Bone marrow (tissue), 2 donors: Measurements from ENCODE around the gene ARHGAP21.
"Not testable (repeated sequence)": the region's sequence is repeated elsewhere in the genome, so short reads cannot be mapped to it uniquely, and the experiment has no call there.

Experiments
- DNase-seq, 2 donors: peaks; one replicate each; lab custom pipeline; 2025; lab: John Stamatoyannopoulos, UW

ARHGAP21 gene

GRCh38 chr10:24723788-24724380 is at the start of gene ARHGAP21:
Gene ARHGAP21 (minus strand): TSS chr10:24723887. CDS start chr10:24721899, 1,988 bp downstream.
- peak in 1 of 2 donors; percentile 62 for DNase-seq

GRCh38 chr10:24771943-24772694 is 48.4 kb upstream of the ARHGAP21 start:
- no peak for DNase-seq

DNA sequence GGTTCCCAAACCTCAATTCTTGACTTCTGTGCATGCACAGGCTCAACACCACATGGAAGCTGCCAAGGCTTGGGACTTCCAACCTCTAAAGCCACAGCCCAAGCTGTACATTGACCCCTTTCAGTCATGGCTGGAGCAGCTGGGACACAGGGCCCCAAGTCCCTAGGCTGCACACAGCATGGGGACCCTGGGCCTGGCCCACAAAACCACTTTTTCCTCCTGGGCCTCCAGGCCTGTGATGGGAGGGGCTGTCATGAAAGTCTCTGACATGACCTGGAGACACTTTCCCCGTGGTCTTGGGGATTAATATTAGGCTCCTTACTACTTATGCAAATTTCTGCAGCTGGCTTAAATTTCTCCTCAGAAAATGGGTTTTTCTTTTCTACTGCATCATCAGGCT is 41.3 kb upstream of the ARHGAP21 start:
- not testable (repeated sequence) for DNase-seq

DNA sequence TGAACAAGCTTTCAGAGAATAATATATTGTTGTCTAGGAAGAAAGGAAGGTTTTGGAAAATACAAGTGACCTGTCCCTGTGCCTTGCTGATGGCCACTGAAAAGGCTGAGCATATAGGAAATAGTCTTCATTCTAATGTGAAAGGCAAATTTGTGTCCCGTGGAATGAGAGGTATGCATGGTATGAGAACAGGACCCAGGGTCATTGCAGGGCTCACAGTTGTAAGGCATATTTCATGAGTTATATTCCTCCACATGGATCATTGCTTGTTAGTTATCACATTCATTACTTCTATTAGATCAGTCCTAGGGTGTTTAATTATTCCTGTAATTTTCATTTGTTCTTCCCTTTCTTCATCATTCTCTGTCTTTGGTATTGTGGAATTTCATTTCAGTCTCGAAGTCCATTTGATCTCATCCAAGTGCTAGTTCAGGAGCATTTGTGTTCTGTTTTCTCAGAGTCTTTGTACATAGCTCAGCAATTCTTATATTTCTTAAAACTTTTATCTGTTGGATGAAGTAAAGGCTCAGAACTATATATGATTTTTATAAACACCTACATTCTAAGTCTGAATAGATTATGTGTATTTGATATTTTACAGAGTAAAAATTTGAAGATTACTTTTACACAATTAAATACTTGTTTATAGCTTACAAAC is 39.4 kb upstream of the ARHGAP21 start:
- DNase-seq, result no peak

DNA sequence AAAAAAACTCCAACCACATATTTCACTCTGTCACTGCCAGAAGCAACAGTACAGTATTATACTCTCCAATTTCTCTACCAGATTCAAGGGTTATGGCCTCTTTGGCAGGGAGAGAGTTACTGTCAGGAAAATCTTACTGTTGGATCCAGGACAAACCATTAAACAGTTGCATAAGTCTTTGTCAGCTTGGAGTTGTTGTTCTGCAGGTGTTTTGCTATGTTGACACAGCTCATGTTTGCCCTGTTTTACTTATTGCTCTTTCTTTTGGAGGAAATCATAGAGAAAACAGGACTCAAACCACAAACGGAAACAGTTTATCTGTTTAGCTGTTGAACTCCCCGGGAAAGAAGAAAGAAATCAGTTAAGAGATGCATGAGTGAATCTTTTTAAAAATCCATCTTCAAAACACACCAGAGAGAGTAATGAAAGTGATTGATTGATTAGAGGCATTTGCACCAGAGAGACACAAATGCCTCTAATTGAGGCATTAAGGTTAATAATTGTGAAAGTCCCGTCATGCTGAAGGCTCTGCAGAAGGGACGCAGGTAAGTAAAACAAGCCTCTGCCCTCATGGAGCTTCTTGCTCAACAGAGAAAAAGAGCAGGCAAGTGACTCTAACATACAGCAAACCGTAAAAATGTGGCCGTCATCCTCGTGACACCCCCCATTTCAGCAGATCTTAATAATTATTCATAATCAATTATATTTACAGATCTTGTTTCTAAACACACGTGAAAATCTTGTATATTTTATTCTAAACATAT is 38.7 kb upstream of the ARHGAP21 start:
- DNase-seq, result no peak

DNA sequence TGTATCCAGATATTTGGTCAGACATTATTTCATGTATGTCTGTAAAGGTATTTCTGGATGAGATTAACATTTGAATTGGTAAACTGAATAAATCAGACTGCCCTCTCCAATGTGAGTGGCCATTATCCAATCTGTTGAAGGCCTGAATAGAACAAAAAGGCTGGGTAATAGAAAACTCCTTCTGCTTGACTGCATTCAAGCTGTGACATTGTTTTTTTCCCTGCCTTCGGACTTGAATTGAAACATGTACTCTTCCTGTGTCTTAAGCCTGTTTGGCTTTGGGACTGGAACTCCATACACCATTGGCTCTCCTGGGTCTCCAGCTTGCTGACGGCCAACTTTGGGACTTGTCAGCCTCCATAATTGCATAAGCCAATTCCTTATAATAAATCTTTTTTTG is 36.0 kb upstream of the ARHGAP21 start:
- DNase-seq, result no peak

DNA sequence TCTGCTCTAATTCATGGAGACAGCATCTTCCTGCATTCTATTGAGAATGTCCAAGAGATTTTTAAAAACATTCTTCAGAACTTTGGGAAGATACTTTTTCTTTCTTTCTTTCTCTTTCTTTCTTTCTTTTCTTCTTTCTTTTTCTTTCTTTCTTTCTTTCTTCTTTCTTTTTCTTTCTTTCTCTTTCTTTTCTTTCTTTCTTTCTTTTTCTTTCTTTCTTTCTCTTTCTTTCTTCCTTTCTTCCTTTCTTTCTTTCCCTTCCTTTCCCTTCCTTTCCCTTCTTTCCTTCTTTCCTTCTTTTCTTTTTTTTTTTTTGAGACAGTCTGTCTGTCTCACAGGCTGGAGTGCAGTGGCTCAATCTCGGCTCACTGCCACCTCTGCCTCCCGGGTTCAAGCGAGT is 34.6 kb upstream of the ARHGAP21 start:
- not testable (repeated sequence) for DNase-seq

- DNase-seq, result no peak
Measured at GRCh38 chr10:24756283-24756682, 32.6 kb upstream of the ARHGAP21 start.

DNA sequence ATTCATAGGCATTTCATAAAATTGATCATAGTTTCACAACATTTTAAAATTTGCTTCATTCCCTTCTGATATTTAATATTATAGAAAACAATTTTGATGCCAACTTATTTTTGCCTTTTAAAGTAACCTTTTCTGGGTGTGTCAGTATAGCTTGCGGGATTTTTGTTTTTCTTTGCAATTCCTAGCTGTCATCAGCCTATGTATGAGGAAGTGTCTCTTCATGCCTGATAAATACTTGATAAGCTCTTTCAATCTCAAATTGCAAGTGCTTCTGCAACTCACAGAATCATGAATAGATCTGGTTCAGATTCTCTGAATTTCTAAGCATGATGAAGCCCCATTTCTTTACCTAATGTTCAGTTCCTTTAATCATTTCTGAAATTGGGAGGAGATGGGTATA is 28.0 kb upstream of the ARHGAP21 start:
- DNase-seq, result no peak

DNA sequence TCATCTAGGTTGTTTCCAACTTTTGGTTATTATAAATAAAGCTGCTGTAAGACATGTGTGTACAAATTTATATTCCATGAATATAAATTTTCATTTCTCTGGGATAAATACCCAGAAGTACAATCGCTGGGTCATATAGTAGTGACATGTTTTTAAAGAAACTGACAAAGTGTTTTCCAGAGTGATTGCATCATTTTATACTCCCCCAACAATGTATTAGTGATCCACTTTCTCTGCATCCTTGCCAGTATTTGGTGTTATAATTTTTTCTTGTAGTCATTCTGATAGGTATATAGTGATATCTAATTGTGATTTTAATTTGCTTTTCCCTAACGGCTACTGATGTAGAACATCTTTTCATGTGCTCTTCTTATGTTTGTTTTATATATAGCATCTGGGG is 27.0 kb upstream of the ARHGAP21 start:
- no peak for DNase-seq

GRCh38 chr10:24748214-24748613 is 24.5 kb upstream of the ARHGAP21 start:
- DNase-seq, result no peak

- DNase-seq, result peak in 1 of 2 donors; percentile 1
Measured at GRCh38 chr10:24744946-24745345, 21.3 kb upstream of the ARHGAP21 start.

GRCh38 chr10:24740714-24741113 is 17.0 kb upstream of the ARHGAP21 start:
- no peak for DNase-seq

- no peak for DNase-seq
Measured at GRCh38 chr10:24737001-24737400, 13.3 kb upstream of the ARHGAP21 start.

DNA sequence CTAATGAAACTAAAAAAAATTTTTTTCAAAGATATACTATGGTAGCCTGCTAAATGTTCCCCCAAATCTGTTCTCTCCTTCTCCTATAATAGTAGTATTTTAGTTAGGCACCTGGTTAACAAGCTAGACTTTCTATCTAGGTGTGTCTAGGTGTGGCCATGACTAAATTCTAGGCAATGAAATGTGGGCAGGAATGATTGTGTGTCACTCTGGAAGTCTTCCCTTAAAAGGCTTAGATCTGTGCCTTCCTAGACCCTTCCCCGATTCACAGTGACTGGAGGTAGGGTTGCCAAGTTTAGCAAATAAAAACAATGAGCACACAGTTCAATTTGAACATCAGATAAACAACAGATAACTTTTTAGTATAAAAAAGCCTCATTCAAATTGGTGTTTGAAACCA is 8.3 kb upstream of the ARHGAP21 start:
- DNase-seq, result no peak

GRCh38 chr10:24730811-24731210 is 7.1 kb upstream of the ARHGAP21 start:
- no peak for DNase-seq

- DNase-seq, result no peak
Measured at GRCh38 chr10:24727786-24728185, 4.1 kb upstream of the ARHGAP21 start.

DNA sequence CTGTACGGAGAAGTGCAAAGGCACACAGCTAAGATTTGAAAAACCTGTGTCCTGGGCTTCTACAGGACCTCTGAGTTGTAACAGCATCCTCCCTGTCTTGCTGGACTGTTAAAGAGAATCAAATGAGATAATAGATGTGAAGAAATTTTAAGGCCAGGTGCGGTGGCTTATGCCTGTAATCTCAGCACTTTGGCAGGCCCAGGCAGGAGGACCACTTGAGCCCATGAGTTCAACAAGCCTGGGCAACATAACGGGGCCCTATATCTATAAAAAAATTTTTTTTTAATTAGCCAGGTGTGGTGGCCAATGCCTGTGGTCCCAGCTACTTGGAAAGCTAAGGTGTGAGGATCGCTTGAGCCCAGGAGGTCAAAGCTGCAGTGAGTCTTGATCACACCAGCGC is 2.9 kb upstream of the ARHGAP21 start:
- DNase-seq, result no peak

DNA sequence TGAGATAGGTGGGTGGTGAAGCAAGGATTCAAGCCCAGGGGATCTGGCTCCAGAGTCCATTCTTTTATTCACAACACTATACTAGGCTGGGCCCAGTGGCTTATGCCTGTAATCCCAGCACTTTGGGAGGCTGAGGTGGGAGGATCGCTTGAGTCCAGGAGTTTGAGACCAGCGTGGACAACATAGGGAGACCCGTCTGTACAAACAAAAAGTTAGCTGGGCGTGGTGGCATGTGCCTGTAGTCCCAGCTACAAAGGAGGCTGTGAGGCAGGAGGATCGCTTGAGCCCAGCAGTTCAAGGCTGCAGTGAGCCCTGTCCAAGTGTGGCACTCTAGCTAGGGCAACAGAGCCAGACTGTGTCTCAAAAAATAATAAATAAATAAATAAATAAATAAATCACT is 2.3 kb upstream of the ARHGAP21 start:
- DNase-seq, result not testable (repeated sequence)

- peak; percentile 88 for DNase-seq
Measured at GRCh38 chr10:24724381-24725228, 918 bp upstream of the ARHGAP21 start.

- no peak for DNase-seq
Measured at GRCh38 chr10:24723386-24723787, 300 bp downstream of the ARHGAP21 start.
